WTC11 (cell line): ENCODE data around the gene SATB1.

ENCODE experiments used
- ATF1 ChIP-seq: sonication (generic); formaldehyde crosslinking; IDR thresholded peaks from 2 replicates; pipeline ENCODE4 v1.8.1; 2023; ENCODE audit warnings: mild to moderate bottlenecking, moderate library complexity, missing genetic modification reagents
- ATF2 ChIP-seq: sonication (generic); formaldehyde crosslinking; IDR thresholded peaks from 2 replicates; pipeline ENCODE4 v1.8.1; 2022; ENCODE audit warnings: low read depth, missing genetic modification reagents, borderline replicate concordance
- CTCF ChIP-seq: fragments of 200-600 bp; IDR thresholded peaks from 2 replicates; pipeline ENCODE4 v1.8.0; 2022; ENCODE audit warnings: antibody characterized with exemption

DNA sequence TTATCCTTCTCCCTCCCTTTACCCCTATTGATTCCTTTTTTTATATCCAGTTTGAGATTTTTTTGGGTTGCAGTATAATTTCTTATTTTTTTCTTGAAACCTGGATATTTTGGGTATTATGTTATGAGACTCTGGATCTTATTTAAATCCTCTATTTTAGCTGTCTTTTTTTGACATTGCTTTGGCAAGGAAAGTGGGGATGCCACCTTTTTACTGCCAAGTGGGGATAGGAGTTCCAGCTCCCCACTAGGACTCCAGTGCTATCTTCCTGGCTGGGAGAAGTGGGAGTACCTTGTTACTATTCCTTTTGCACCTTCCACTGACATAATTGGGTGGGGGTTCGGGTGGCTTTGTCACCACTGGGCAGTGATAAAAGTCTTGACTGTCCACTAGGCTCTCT is 87.9 kb downstream of the SATB1 start:
- no peak for TF ChIP-seq CTCF
- TF ChIP-seq ATF1 (CRISPR knock-in tag): no peak
- no peak for TF ChIP-seq ATF2 (CRISPR knock-in tag)
